H1 (cell line): ENCODE measurements around the gene SNED1. TPM values are rescaled to one million over a fixed set of nuclear protein-coding genes. Genes with fewer than 3 reads are reported as not detected.

Source experiments
- CTCF ChIA-PET: fragments of 300-600 bp; sonication (Branson Sonifier 250); formaldehyde crosslinking; loops from one replicate; lab custom pipeline; 2021; ENCODE audit not compliant: partially characterized antibody; lab: Charles Lee
- POLR2A ChIA-PET: fragments of 300-600 bp; sonication (Branson Sonifier 250); formaldehyde crosslinking; loops from one replicate; lab custom pipeline; 2021; ENCODE audit warnings: inconsistent platforms; ENCODE audit not compliant: partially characterized antibody; lab: Charles Lee
- DNase-seq, 2 experiments: peaks; one replicate each; pipeline versions ENCODE4 v3.0.0 to v3.0.0-alpha.2; 2010 to 2022; ENCODE audit warnings: low spot score in 2 of 2, low read depth in 1 of 2, mixed read lengths in 1 of 2
- FAIRE-seq: peaks from 2 replicates; lab custom pipeline; 2011; peaks lifted over from hg19 to GRCh38; lab: Jason Lieb, UNC
- H2AFZ ChIP-seq: 2 replicates; pipeline ENCODE4 v1.8.1; 2012; ENCODE audit warnings: low read length, inconsistent platforms
- H2AK5ac ChIP-seq: 2 replicates; pipeline ENCODE4 v1.6.1; 2013; ENCODE audit warnings: low read depth, low read length
- H2BK120ac ChIP-seq: replicated peaks from 2 replicates; pipeline ENCODE3; 2013; ENCODE audit warnings: low read depth, low read length, inconsistent platforms
- H2BK12ac ChIP-seq: 2 replicates; pipeline ENCODE4 v1.6.1; 2013; ENCODE audit warnings: low read depth, low read length
- H2BK15ac ChIP-seq: 2 replicates; pipeline ENCODE4 v1.6.1; 2013; ENCODE audit warnings: low read length
- H2BK20ac ChIP-seq: 2 replicates; pipeline ENCODE4 v1.6.1; 2013; ENCODE audit warnings: low read length
- H2BK5ac ChIP-seq: 2 replicates; pipeline ENCODE4 v1.6.1; 2013; ENCODE audit warnings: low read depth, low read length
- H3K14ac ChIP-seq: 2 replicates; pipeline ENCODE4 v1.6.1; 2013; ENCODE audit warnings: inconsistent platforms; ENCODE audit not compliant: insufficient read length
- H3K18ac ChIP-seq: 2 replicates; pipeline ENCODE4 v1.6.1; 2013; ENCODE audit warnings: low read length; ENCODE audit errors: extremely low read depth
- H3K23ac ChIP-seq: 2 replicates; pipeline ENCODE4 v1.6.1; 2013; ENCODE audit warnings: inconsistent platforms; ENCODE audit not compliant: insufficient read length
- H3K23me2 ChIP-seq: 2 replicates; pipeline ENCODE4 v1.6.1; 2013; ENCODE audit warnings: low read depth, low read length
- H3K27ac ChIP-seq: 2 replicates; pipeline ENCODE4 v1.6.1; 2011; ENCODE audit warnings: low read depth, low read length, inconsistent platforms
- H3K27me3 ChIP-seq, 4 experiments: replicated peaks in 1 of 4; 1 replicate in 1 of 4; 2 replicates in 3 of 4; pipeline versions ENCODE4 v1.6.1 to v1.8.1; 2011 to 2013; ENCODE audit warnings: low read length in 3 of 4, mild to moderate bottlenecking in 3 of 4, inconsistent platforms in 2 of 4, mixed read lengths in 2 of 4, moderate library complexity in 1 of 4; ENCODE audit not compliant: control insufficient read depth in 3 of 4, insufficient read depth in 3 of 4; ENCODE audit errors: extremely low read depth in 1 of 4
- H3K36me3 ChIP-seq, 4 experiments: 2 replicates each; pipeline versions ENCODE4 v1.6.1 to v1.8.1; 2011 to 2013; ENCODE audit warnings: mild to moderate bottlenecking in 4 of 4, low read length in 3 of 4, moderate library complexity in 2 of 4, control low read depth in 1 of 4, inconsistent platforms in 1 of 4; ENCODE audit not compliant: insufficient read depth in 4 of 4, control insufficient read depth in 2 of 4
- H3K4ac ChIP-seq: replicated peaks from 2 replicates; pipeline ENCODE3; 2013; ENCODE audit warnings: low read length, low read depth, mixed read lengths, inconsistent platforms; ENCODE audit not compliant: insufficient read length
- H3K4me1 ChIP-seq, 4 experiments: replicated peaks in 1 of 4; 1 replicate in 1 of 4; 2 replicates in 3 of 4; pipeline versions ENCODE4 v1.6.1 to v1.8.1; 2011 to 2013; ENCODE audit warnings: low read length in 3 of 4, inconsistent platforms in 2 of 4, mixed read lengths in 1 of 4; ENCODE audit not compliant: insufficient read depth in 4 of 4, control insufficient read depth in 3 of 4
- H3K4me2 ChIP-seq, 2 experiments: 2 replicates each; pipeline versions ENCODE4 v1.6.1 to v1.8.1; 2011 to 2013; ENCODE audit warnings: low read depth in 2 of 2, low read length in 2 of 2, control low read depth in 1 of 2, inconsistent platforms in 1 of 2, mild to moderate bottlenecking in 1 of 2; ENCODE audit not compliant: insufficient read depth in 1 of 2
- H3K4me3 ChIP-seq, 4 experiments: fragments of 200-600, 300-600 bp in 1 of 4; sonication (generic), shearing (Covaris generic), sonication (Bioruptor Twin) in 1 of 4; 2 replicates each; pipeline versions ENCODE4 v1.5.1 to v1.8.1; 2011 to 2016; ENCODE audit warnings: low read length in 4 of 4, low read depth in 3 of 4, control low read depth in 2 of 4, inconsistent platforms in 2 of 4, mild to moderate bottlenecking in 2 of 4, mixed read lengths in 1 of 4, moderate library complexity in 1 of 4; ENCODE audit not compliant: insufficient read depth in 2 of 4; ENCODE audit errors: extremely low read depth in 1 of 4
- H3K56ac ChIP-seq: replicated peaks from 2 replicates; pipeline ENCODE3; 2013; ENCODE audit warnings: low read depth, mild to moderate bottlenecking, mixed read lengths, low read length, inconsistent platforms; ENCODE audit not compliant: insufficient read length
- H3K79me1 ChIP-seq: 2 replicates; pipeline ENCODE4 v1.6.1; 2013; ENCODE audit warnings: low read depth, low read length, control low read depth
- H3K79me2 ChIP-seq, 2 experiments: 2 replicates each; pipeline versions ENCODE4 v1.6.1 to v1.8.1; 2012 to 2013; ENCODE audit warnings: low read length in 2 of 2, mild to moderate bottlenecking in 2 of 2, inconsistent platforms in 1 of 2; ENCODE audit not compliant: insufficient read depth in 2 of 2, control insufficient read depth in 1 of 2
- H3K9ac ChIP-seq, 4 experiments: replicated peaks in 1 of 4; 1 replicate in 1 of 4; 2 replicates in 3 of 4; pipeline versions ENCODE4 v1.6.1 to v1.8.1; 2011 to 2013; ENCODE audit warnings: low read depth in 3 of 4, low read length in 3 of 4, control low read depth in 2 of 4, mild to moderate bottlenecking in 2 of 4, moderate library complexity in 2 of 4, inconsistent platforms in 1 of 4; ENCODE audit errors: extremely low read depth in 1 of 4
- H3K9me3 ChIP-seq, 2 experiments: 2 replicates each; pipeline versions ENCODE4 v1.6.1 to v1.8.1; 2012 to 2013; ENCODE audit warnings: mild to moderate bottlenecking in 2 of 2, moderate library complexity in 2 of 2, control low read depth in 1 of 2, inconsistent platforms in 1 of 2, low read depth in 1 of 2, low read length in 1 of 2, mixed read lengths in 1 of 2; ENCODE audit not compliant: insufficient read depth in 2 of 2
- H4K20me1 ChIP-seq, 2 experiments: replicated peaks in 1 of 2; 2 replicates each; pipeline versions ENCODE3 to v1.8.1; 2011 to 2013; ENCODE audit warnings: inconsistent platforms in 2 of 2, low read length in 2 of 2, mild to moderate bottlenecking in 1 of 2; ENCODE audit not compliant: insufficient read depth in 2 of 2, control insufficient read depth in 1 of 2
- H4K5ac ChIP-seq: 2 replicates; pipeline ENCODE4 v1.6.1; 2013; ENCODE audit warnings: low read length, low read depth, mixed read lengths, inconsistent platforms; ENCODE audit not compliant: insufficient read length
- H4K8ac ChIP-seq: 2 replicates; pipeline ENCODE4 v1.8.0; 2013; ENCODE audit warnings: mild to moderate bottlenecking, moderate library complexity, low read length, inconsistent platforms; ENCODE audit not compliant: insufficient read depth; ENCODE audit errors: extremely low read depth
- H4K91ac ChIP-seq: replicated peaks from 2 replicates; pipeline ENCODE3; 2013; ENCODE audit warnings: low read length, mixed read lengths, inconsistent platforms; ENCODE audit not compliant: insufficient read length
- ASH2L ChIP-seq: fragments of 200-600, 300-600 bp; sonication (generic); IDR thresholded peaks from one replicate; pipeline ENCODE4 v1.7.1; 2017; ENCODE audit warnings: low read length
- ATF2 ChIP-seq: IDR thresholded peaks from 2 replicates; pipeline ENCODE4 v1.6.1; 2012; ENCODE audit warnings: low read length, inconsistent platforms
- CHD1 ChIP-seq: IDR thresholded peaks from 2 replicates; pipeline ENCODE4 v1.6.1; 2012; ENCODE audit warnings: low read depth, low read length, improper control_type of control experiment
- EGR1 ChIP-seq: IDR thresholded peaks from 2 replicates; pipeline ENCODE4 v1.6.1; 2011; ENCODE audit warnings: low read depth, low read length, borderline replicate concordance
- EP300 ChIP-seq, 2 experiments: IDR thresholded peaks; 1 replicate in 1 of 2; 2 replicates in 1 of 2; pipeline ENCODE4 v1.6.1; 2011 to 2012; ENCODE audit warnings: low read depth in 2 of 2, low read length in 2 of 2, mild to moderate bottlenecking in 2 of 2, borderline replicate concordance in 1 of 2, inconsistent platforms in 1 of 2, moderate library complexity in 1 of 2
- FOSL1 ChIP-seq: IDR thresholded peaks from 2 replicates; pipeline ENCODE4 v1.6.1; 2011; ENCODE audit warnings: mild to moderate bottlenecking, low read depth, low read length, moderate library complexity; ENCODE audit not compliant: insufficient read depth
- GABPA ChIP-seq: IDR thresholded peaks from 2 replicates; pipeline ENCODE4 v1.6.1; 2011; ENCODE audit warnings: mild to moderate bottlenecking, low read length, moderate library complexity, borderline replicate concordance; ENCODE audit not compliant: insufficient read depth
- TBP ChIP-seq: IDR thresholded peaks from 2 replicates; pipeline ENCODE4 v1.6.1; 2011; ENCODE audit warnings: low read depth, low read length, improper control_type of control experiment
- TCF12 ChIP-seq: IDR thresholded peaks from 2 replicates; pipeline ENCODE4 v1.6.1; 2011; ENCODE audit warnings: low read depth, mild to moderate bottlenecking, low read length
- USF2 ChIP-seq: IDR thresholded peaks from 2 replicates; pipeline ENCODE4 v1.6.1; 2011; ENCODE audit warnings: low read length, improper control_type of control experiment
- WGBS, 2 experiments: shearing (Covaris generic) in 1 of 2; methylation state at CpG; one replicate each; pipeline versions ENCODE4 v1.1.6 to v1.1.7; 2013 to 2015; ENCODE audit warnings: low lambda C conversion rate in 2 of 2, mixed read lengths in 2 of 2, inconsistent platforms in 1 of 2, low coverage in 1 of 2, missing lambda C conversion rate in 1 of 2; ENCODE audit not compliant: insufficient replicate concordance in 2 of 2, insufficient coverage in 1 of 2, insufficient read length in 1 of 2; ENCODE audit errors: extremely low coverage in 1 of 2, missing lambda C conversion rate in 1 of 2; 5-methylcytosine and 5-hydroxymethylcytosine counted together
- polyA plus RNA-seq, 7 experiments: library from polyadenylated mRNA; depleted of rRNA in 3 of 7; stranded (reverse) in 5 of 7; unstranded in 2 of 7; fragments of >200 nt in 5 of 7; fragments of 200-250 nt in 2 of 7; gene quantifications; 1 replicate in 5 of 7; 2 replicates in 1 of 7; 4 replicates in 1 of 7; pipeline versions ENCODE4 v1.2.1 to v1.2.3, GENCODE V29; 2011 to 2013; ENCODE audit warnings: missing spikeins in 2 of 7, mixed read lengths in 2 of 7
- total RNA-seq: library from RNA; stranded (reverse); fragmentation: NEBNext Ultra II Directional; extraction: Animal tissue kit (Norgen Biotek cat#: 25700); gene quantifications from 2 replicates; pipeline ENCODE4 v1.2.1, GENCODE V29; 2021

The SNED1 gene
- total and polyA plus RNA-seq, 2 of the 8 experiments (the other 6 are each of a cell fraction or from before 2014, with no cell fraction given), result 1.9 TPM

GRCh38 chr2:241118737-241119505 lies 120.5 kb downstream of the SNED1 start:
- H2BK12ac ChIP-seq, result no peak overlapping the region
- no peak overlapping the region for H2BK120ac ChIP-seq
- peaks cover 0 to 1% of the 10 kb centered on the region in 2 experiments for H4K20me1 ChIP-seq
- FAIRE-seq, result no peak
- no peak overlapping the region for H2BK15ac ChIP-seq
- no peak overlapping the region for H3K18ac ChIP-seq
- H2BK20ac ChIP-seq, result no peak overlapping the region
- H2AK5ac ChIP-seq, result no peak overlapping the region
- no peak overlapping the region for H3K4ac ChIP-seq
- H3K4me1 ChIP-seq, result no peaks in the 10 kb centered on the region
- no peak overlapping the region for H3K23ac ChIP-seq
- no peaks in the 10 kb centered on the region for H3K79me1 ChIP-seq
- ChIA-PET POLR2A (no interaction called here), CTCF (no interaction called here)
- H3K27ac ChIP-seq, result no peak overlapping the region
- no peaks in the 10 kb centered on the region for H3K9me3 ChIP-seq
- no peak overlapping the region for H3K56ac ChIP-seq
- no peak overlapping the region for H2AFZ ChIP-seq
- no peaks in the 10 kb centered on the region for H3K23me2 ChIP-seq
- no peak overlapping the region for H3K14ac ChIP-seq
- H3K4me3 ChIP-seq, result no peak overlapping the region
- no peak overlapping the region for H4K5ac ChIP-seq
- H3K9ac ChIP-seq, result no peak overlapping the region
- peaks cover 0 to 20% (median 8%) of the 10 kb centered on the region in 4 experiments; a peak in 6 of 8 replicates for H3K36me3 ChIP-seq
- DNase-seq, result no peak
- H4K8ac ChIP-seq, result no peak overlapping the region
- no peaks in the 10 kb centered on the region for H3K79me2 ChIP-seq
- H4K91ac ChIP-seq, result no peak overlapping the region
- H3K4me2 ChIP-seq, result no peak overlapping the region
- H3K27me3 ChIP-seq, result no peaks in the 10 kb centered on the region
- WGBS, 2 experiments, result 94% methylated on average over 21 of the region's 24 CpGs; no CpG with 5 or more reads in 1 of the 2 experiments
- no peak overlapping the region for H2BK5ac ChIP-seq
- TF ChIP-seq EP300 (IDR thresholded peaks at IDR 0.05; ENCODE audit: borderline replicate concordance in 1 of 2, low read depth in 2 of 2, low read length in 2 of 2), result no peak
- TF ChIP-seq FOSL1, result no peak
- no peak for TF ChIP-seq USF2
- no peak for TF ChIP-seq ATF2
- TF ChIP-seq EGR1, result no peak
- TF ChIP-seq TCF12, result no peak
- no peak for TF ChIP-seq TBP
- TF ChIP-seq ASH2L, result no peak
- TF ChIP-seq CHD1, result no peak
- no peak for TF ChIP-seq GABPA
